Measurements from ENCODE around the gene SPRR1B.

The SPRR1B gene

DNA sequence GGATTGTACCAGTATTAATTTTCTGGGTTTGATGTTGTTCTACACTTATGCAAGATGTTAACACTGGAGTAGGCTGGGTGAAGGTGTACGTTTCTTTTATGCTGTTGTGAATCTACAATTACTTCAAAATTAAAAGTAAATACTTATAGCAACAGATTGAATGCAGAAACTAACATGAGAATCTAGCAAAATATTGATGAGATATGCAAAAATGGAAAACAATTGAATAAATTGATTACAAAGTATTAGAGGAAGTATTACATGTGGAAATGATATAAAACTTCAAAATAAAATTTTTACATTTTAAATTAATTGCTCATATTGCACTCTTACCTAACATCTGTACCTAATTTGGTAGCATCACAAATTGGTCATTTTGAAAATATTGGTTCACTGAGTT, 35.2 kb upstream of the SPRR1B start:
- intact Hi-C loops (cut with DNase I; ENCODE audit: low total_unique reads), result no loop called here
- H3K4me1 ChIP-seq, result no peaks in the 10 kb centered on the region
- TF ChIP-seq, protein P1, sequence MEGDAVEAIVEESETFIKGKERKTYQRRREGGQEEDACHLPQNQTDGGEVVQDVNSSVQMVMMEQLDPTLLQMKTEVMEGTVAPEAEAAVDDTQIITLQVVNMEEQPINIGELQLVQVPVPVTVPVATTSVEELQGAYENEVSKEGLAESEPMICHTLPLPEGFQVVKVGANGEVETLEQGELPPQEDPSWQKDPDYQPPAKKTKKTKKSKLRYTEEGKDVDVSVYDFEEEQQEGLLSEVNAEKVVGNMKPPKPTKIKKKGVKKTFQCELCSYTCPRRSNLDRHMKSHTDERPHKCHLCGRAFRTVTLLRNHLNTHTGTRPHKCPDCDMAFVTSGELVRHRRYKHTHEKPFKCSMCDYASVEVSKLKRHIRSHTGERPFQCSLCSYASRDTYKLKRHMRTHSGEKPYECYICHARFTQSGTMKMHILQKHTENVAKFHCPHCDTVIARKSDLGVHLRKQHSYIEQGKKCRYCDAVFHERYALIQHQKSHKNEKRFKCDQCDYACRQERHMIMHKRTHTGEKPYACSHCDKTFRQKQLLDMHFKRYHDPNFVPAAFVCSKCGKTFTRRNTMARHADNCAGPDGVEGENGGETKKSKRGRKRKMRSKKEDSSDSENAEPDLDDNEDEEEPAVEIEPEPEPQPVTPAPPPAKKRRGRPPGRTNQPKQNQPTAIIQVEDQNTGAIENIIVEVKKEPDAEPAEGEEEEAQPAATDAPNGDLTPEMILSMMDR (IDR thresholded peaks at IDR 0.05), result no peak
- no peak for DNase-seq
- H3K27me3 ChIP-seq, result no peaks in the 10 kb centered on the region
- H3K9me3 ChIP-seq, result peaks cover 0 to 6% (median 0%) of the 10 kb centered on the region in 3 donors
- H3K36me3 ChIP-seq, result no peaks in the 10 kb centered on the region
- no peak overlapping the region for H3K27ac ChIP-seq
- H3K4me3 ChIP-seq, result no peak overlapping the region

- Histone ChIP-seq H3K4me3 (no peak overlapping the region), H3K4me1 (no peaks in the 10 kb centered on the region), H3K27ac (no peak overlapping the region), H3K9me3 (peaks cover 0 to 6% (median 0%) of the 10 kb centered on the region in 3 donors), H3K36me3 (no peaks in the 10 kb centered on the region), H3K27me3 (no peaks in the 10 kb centered on the region)
- TF ChIP-seq, protein P1 (IDR thresholded peaks at IDR 0.05), result no peak
- intact Hi-C loops (cut with DNase I; ENCODE audit: low total_unique reads), result no loop called here
- no peak for DNase-seq
Observed at GRCh38 chr1:152996633-152997400, 34.2 kb upstream of the SPRR1B start.

DNA sequence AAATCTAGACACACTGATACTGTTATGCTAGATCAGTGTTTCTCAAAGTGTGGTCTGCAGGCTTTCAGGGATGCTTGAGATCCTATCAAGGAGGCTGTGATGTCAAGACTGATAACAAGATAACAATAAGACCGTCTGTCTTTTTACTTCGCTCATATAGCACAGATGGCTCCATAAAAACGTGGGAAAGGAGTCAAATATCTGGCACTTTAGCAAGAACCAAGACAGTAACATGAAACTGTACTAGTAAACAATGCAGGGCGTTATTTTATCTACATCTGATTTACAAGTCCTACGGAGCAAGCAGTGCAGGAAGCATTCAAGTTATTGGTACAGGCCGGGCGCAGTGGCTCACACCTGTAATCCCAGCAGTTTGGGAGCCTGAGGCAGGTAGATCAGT, 33.1 kb upstream of the SPRR1B start:
- Histone ChIP-seq H3K27me3 (no peaks in the 10 kb centered on the region), H3K4me3 (no peak overlapping the region), H3K36me3 (no peaks in the 10 kb centered on the region), H3K27ac (no peak overlapping the region), H3K4me1 (no peaks in the 10 kb centered on the region), H3K9me3 (peaks cover 0 to 6% (median 0%) of the 10 kb centered on the region in 3 donors)
- TF ChIP-seq, protein P1 (IDR thresholded peaks at IDR 0.05), result no peak
- no peak for DNase-seq
- intact Hi-C loops (cut with DNase I; ENCODE audit: low total_unique reads), result no loop called here

DNA sequence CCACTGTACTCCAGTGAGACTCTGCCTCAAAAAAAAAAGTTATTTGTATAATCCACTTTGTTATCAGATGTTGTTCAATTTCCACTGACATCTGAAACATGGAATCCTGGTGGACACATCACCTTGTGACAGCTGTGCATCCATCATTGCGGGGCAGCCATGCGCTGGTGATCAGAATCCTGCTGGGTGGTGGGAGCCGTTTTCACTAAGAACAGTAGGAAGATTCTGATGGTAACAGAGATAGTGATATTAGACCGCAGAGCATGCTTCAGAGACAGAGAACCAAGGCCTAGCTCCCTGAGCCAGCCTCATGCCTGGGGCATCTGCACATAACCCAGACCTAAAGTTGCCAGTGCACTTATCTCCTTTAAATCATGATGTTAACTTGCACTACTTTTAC, 32.5 kb upstream of the SPRR1B start:
- H3K9me3 ChIP-seq, result peaks cover 0 to 6% (median 0%) of the 10 kb centered on the region in 3 donors
- H3K27me3 ChIP-seq, result no peaks in the 10 kb centered on the region
- no peak overlapping the region for H3K4me3 ChIP-seq
- TF ChIP-seq, protein P1 (IDR thresholded peaks at IDR 0.05), result no peak
- H3K36me3 ChIP-seq, result no peaks in the 10 kb centered on the region
- no peak overlapping the region for H3K27ac ChIP-seq
- DNase-seq, result no peak
- H3K4me1 ChIP-seq, result no peaks in the 10 kb centered on the region
- intact Hi-C loops (cut with DNase I; ENCODE audit: low total_unique reads), result no loop called here

- peaks cover 0 to 6% (median 0%) of the 10 kb centered on the region in 3 donors for H3K9me3 ChIP-seq
- intact Hi-C loops (cut with DNase I; ENCODE audit: low total_unique reads), result no loop called here
- no peaks in the 10 kb centered on the region for H3K27me3 ChIP-seq
- no peaks in the 10 kb centered on the region for H3K36me3 ChIP-seq
- H3K27ac ChIP-seq, result no peak overlapping the region
- no peak for DNase-seq
- TF ChIP-seq, protein P1 (IDR thresholded peaks at IDR 0.05), result no peak
- no peaks in the 10 kb centered on the region for H3K4me1 ChIP-seq
- H3K4me3 ChIP-seq, result no peak overlapping the region
Observed at GRCh38 chr1:152999818-153000217, 31.2 kb upstream of the SPRR1B start.

All from tibial artery (tissue), 4 donors.